ENCODE results near the gene KAT6B. TPM values are rescaled to one million over a fixed set of nuclear protein-coding genes. Genes with fewer than 3 reads are reported as not detected.

KAT6B gene
- total and polyA plus RNA-seq, 2 experiments from 2014 or later: 32.0 to 43.9 TPM

GRCh38 chr10:75079436-75080083, 253.2 kb downstream of the KAT6B start:
- Histone ChIP-seq H3K27ac (no peak overlapping the region), H3K4me3 (no peak overlapping the region), H3K4me1 (ENCODE audit: low read depth) (peaks cover 7% of the 10 kb centered on the region), H3K27me3 (peaks cover 69% of the 10 kb centered on the region), H3K9me3 (ENCODE audit: low read depth) (no peaks in the 10 kb centered on the region), H3K36me3 (no peaks in the 10 kb centered on the region)
- no peak for TF ChIP-seq CTCF (IDR thresholded peaks at IDR 0.05; ENCODE audit: low read depth, low read length)
- DNase-seq (ENCODE audit: low read depth in 1 of 2, low spot score in 1 of 2): peak in 1 of 2 donors; percentile 20

- no peak overlapping the region for H3K4me3 ChIP-seq
- no peaks in the 10 kb centered on the region for H3K9me3 ChIP-seq (ENCODE audit: low read depth)
- H3K27ac ChIP-seq: no peak overlapping the region
- peaks cover 7% of the 10 kb centered on the region for H3K4me1 ChIP-seq (ENCODE audit: low read depth)
- H3K36me3 ChIP-seq: no peaks in the 10 kb centered on the region
- no peak for TF ChIP-seq CTCF (IDR thresholded peaks at IDR 0.05; ENCODE audit: low read depth, low read length)
- no peak for DNase-seq (ENCODE audit: low read depth in 1 of 2, low spot score in 1 of 2)
- peaks cover 68% of the 10 kb centered on the region for H3K27me3 ChIP-seq
These were observed 254.2 kb downstream of the KAT6B start for GRCh38 chr10:75080554-75080953.

- Histone ChIP-seq H3K27ac (no peak overlapping the region), H3K9me3 (ENCODE audit: low read depth) (no peaks in the 10 kb centered on the region), H3K27me3 (peaks cover 65% of the 10 kb centered on the region), H3K4me3 (no peak overlapping the region), H3K36me3 (no peaks in the 10 kb centered on the region), H3K4me1 (ENCODE audit: low read depth) (peaks cover 7% of the 10 kb centered on the region)
- no peak for DNase-seq (ENCODE audit: low read depth in 1 of 2, low spot score in 1 of 2)
- no peak for TF ChIP-seq CTCF (IDR thresholded peaks at IDR 0.05; ENCODE audit: low read depth, low read length)
These were observed 255.0 kb downstream of the KAT6B start for GRCh38 chr10:75081379-75081778.
